Measurements from ENCODE around the gene AGO1. TPM values are rescaled to one million over a fixed set of nuclear protein-coding genes. Genes with fewer than 3 reads are reported as not detected.

AGO1 gene
- total and polyA plus RNA-seq, 2 of the 13 experiments (the other 11 are each of a cell fraction or from before 2014, with no cell fraction given) = 9.2 to 18.6 TPM

DNA sequence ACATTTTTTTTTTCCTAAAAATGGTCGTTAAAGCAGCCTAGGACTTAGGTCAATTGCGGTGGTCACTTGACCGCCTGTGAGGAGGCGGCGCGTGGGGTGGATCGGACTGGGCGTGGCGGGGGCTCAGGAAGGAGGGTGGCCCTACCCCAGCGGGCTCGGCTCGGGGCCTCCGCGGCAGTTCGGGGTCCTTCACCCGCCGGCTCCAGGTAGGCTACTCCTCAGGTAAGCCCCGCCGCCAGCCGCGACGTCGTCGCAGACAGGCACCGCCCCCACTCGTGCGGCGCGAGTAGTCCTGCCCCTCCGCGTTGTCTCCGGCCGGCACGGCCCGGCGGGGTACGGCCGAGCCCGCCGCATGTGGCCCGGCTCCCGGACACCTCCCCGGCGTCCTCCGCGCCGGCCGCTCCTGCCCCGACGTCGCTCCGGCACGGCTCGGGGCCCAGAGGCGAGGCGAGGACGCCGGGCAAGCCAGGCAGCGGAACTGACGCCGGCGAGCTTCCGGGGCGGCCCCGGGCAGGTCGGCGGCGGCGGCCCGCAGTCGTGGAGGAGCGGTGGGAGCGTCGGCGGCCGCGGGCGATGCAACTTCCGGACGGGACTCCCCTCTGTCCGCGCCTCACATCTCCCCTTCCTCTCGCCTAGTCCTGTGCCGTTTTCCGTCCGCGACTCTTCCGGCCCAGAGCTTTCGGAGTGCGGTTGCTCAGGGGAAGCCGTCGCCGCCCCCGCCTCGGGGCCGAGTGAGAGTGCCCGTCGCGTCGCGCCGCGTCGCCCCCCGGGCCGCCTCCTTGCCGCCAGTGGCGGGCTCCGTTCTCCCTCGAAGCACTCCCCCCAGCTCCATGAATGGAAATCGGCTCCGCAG lies 47.8 kb downstream of the AGO1 start, which contains the start of gene AGO3 (continued):
- TF ChIP-seq HMGA1 (CRISPR knock-in tag; conservative IDR thresholded peaks at IDR 0.05) = no peak
- TF ChIP-seq SAFB2 (CRISPR knock-in tag; IDR thresholded peaks at IDR 0.05; ENCODE audit: borderline replicate concordance, low read depth) = peak; percentile 36; the same call in 1 of the 2 replicates
- TF ChIP-seq, protein P1, sequence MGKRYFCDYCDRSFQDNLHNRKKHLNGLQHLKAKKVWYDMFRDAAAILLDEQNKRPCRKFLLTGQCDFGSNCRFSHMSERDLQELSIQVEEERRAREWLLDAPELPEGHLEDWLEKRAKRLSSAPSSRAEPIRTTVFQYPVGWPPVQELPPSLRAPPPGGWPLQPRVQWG (CRISPR knock-in tag; IDR thresholded peaks at IDR 0.05; ENCODE audit: borderline replicate concordance, low read depth) = no peak; the same call in 1 of the 2 replicates
- TF ChIP-seq NRL (CRISPR knock-in tag; IDR thresholded peaks at IDR 0.05; ENCODE audit: borderline replicate concordance) = peak; percentile 82
- TF ChIP-seq ZNF337 (CRISPR knock-in tag; IDR thresholded peaks at IDR 0.05; ENCODE audit: borderline replicate concordance, low read depth) = no peak
- TF ChIP-seq ZNF598 (CRISPR knock-in tag; IDR thresholded peaks at IDR 0.05; ENCODE audit: borderline replicate concordance) = no peak; the same call in 1 of the 2 replicates
- TF ChIP-seq, protein P2, sequence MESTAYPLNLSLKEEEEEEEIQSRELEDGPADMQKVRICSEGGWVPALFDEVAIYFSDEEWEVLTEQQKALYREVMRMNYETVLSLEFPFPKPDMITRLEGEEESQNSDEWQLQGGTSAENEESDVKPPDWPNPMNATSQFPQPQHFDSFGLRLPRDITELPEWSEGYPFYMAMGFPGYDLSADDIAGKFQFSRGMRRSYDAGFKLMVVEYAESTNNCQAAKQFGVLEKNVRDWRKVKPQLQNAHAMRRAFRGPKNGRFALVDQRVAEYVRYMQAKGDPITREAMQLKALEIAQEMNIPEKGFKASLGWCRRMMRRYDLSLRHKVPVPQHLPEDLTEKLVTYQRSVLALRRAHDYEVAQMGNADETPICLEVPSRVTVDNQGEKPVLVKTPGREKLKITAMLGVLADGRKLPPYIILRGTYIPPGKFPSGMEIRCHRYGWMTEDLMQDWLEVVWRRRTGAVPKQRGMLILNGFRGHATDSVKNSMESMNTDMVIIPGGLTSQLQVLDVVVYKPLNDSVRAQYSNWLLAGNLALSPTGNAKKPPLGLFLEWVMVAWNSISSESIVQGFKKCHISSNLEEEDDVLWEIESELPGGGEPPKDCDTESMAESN (CRISPR knock-in tag; conservative IDR thresholded peaks at IDR 0.05) = peak; percentile 70
- TF ChIP-seq, protein P3, sequence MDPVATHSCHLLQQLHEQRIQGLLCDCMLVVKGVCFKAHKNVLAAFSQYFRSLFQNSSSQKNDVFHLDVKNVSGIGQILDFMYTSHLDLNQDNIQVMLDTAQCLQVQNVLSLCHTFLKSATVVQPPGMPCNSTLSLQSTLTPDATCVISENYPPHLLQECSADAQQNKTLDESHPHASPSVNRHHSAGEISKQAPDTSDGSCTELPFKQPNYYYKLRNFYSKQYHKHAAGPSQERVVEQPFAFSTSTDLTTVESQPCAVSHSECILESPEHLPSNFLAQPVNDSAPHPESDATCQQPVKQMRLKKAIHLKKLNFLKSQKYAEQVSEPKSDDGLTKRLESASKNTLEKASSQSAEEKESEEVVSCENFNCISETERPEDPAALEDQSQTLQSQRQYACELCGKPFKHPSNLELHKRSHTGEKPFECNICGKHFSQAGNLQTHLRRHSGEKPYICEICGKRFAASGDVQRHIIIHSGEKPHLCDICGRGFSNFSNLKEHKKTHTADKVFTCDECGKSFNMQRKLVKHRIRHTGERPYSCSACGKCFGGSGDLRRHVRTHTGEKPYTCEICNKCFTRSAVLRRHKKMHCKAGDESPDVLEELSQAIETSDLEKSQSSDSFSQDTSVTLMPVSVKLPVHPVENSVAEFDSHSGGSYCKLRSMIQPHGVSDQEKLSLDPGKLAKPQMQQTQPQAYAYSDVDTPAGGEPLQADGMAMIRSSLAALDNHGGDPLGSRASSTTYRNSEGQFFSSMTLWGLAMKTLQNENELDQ (CRISPR knock-in tag; IDR thresholded peaks at IDR 0.05; ENCODE audit: borderline replicate concordance) = no peak
- 0 out of 2 replicates have a peak, but pooled peaks have one; percentile 29 for TF ChIP-seq THYN1 (CRISPR knock-in tag; IDR thresholded peaks at IDR 0.05; ENCODE audit: borderline replicate concordance, low read depth)
- TF ChIP-seq, protein P4, sequence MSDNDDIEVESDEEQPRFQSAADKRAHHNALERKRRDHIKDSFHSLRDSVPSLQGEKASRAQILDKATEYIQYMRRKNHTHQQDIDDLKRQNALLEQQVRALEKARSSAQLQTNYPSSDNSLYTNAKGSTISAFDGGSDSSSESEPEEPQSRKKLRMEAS (IDR thresholded peaks at IDR 0.05) = peak; percentile 85
- TF ChIP-seq EP300 (IDR thresholded peaks at IDR 0.05; ENCODE audit: low read depth in 2 of 2, low read length in 2 of 2) = no peak
- no peak for TF ChIP-seq EP300 (CRISPR knock-in tag; IDR thresholded peaks at IDR 0.05; ENCODE audit: borderline replicate concordance)
- 0 out of 2 replicates have a peak, but pooled peaks have one; percentile 57 for TF ChIP-seq KDM5A (IDR thresholded peaks at IDR 0.05; ENCODE audit: borderline replicate concordance, low read length)
- TF ChIP-seq ZNF562 (CRISPR knock-in tag; IDR thresholded peaks at IDR 0.05; ENCODE audit: borderline replicate concordance) = no peak
- no peak for TF ChIP-seq NFKBIZ (CRISPR knock-in tag; IDR thresholded peaks at IDR 0.05)
- TF ChIP-seq KAT8 (CRISPR knock-in tag; IDR thresholded peaks at IDR 0.05) = peak; percentile 89
